OCI-LY3 (cell line): ENCODE measurements around the gene ESR1.

Source experiments
- CTCF ChIP-seq: fragments of 200-600, 300-600 bp; sonication (generic); IDR thresholded peaks from 2 replicates; pipeline ENCODE4 v1.5.1; 2014; ENCODE audit warnings: antibody characterized with exemption, low read length, low read depth
- EZH2phosphoT487 ChIP-seq: fragments of 200-600 bp; shearing (Covaris generic); IDR thresholded peaks from 2 replicates; pipeline ENCODE4 v1.6.1; 2018; ENCODE audit warnings: antibody characterized with exemption, mixed run types, low read depth

- no peak for TF ChIP-seq CTCF
- no peak for TF ChIP-seq EZH2phosphoT487
Observed at GRCh38 chr6:151961809-151962208, 154.3 kb downstream of the ESR1 start.
